PFSK-1 (cell line): Measurements from ENCODE around the gene IRF2BPL.

Experiments used
- POLR2AphosphoS5 ChIP-seq: IDR thresholded peaks from 2 replicates; pipeline ENCODE4 v1.6.1; 2012; ENCODE audit warnings: low read depth, mild to moderate bottlenecking, control low read depth, low read length, moderate library complexity
- REST ChIP-seq, 2 experiments: IDR thresholded peaks; 2 replicates each; pipeline versions ENCODE4 v1.6.1 to v1.8.0; 2011 to 2012; ENCODE audit warnings: low read depth in 2 of 2, low read length in 2 of 2, control low read depth in 1 of 2, inconsistent platforms in 1 of 2, mild to moderate bottlenecking in 1 of 2, moderate library complexity in 1 of 2; ENCODE audit not compliant: insufficient read depth in 1 of 2
- SIN3A ChIP-seq: IDR thresholded peaks from 2 replicates; pipeline ENCODE4 v1.6.1; 2012; ENCODE audit warnings: mild to moderate bottlenecking, low read length, moderate library complexity, borderline replicate concordance; ENCODE audit not compliant: insufficient read depth
- TAF1 ChIP-seq: IDR thresholded peaks from 2 replicates; pipeline ENCODE4 v1.6.1; 2012; ENCODE audit warnings: low read length, control low read depth, borderline replicate concordance; ENCODE audit not compliant: insufficient read depth

- TF ChIP-seq POLR2AphosphoS5 (no peak), TAF1 (no peak), SIN3A (no peak), REST (IDR thresholded peaks at IDR 0.05; ENCODE audit: insufficient read depth in 1 of 2, low read depth in 2 of 2, low read length in 2 of 2) (no peak)
Measured at GRCh38 chr14:77069551-77069950, 41.0 kb upstream of the IRF2BPL start.
